ENCODE data around the gene MAGEB2.
A peak's percentile ranks its signal among the peaks of the same experiment; 100 is the strongest.
"Not testable (repeated sequence)": the region's sequence is repeated elsewhere in the genome, so short reads cannot be mapped to it uniquely, and the experiment has no call there.

Gene MAGEB2

DNA sequence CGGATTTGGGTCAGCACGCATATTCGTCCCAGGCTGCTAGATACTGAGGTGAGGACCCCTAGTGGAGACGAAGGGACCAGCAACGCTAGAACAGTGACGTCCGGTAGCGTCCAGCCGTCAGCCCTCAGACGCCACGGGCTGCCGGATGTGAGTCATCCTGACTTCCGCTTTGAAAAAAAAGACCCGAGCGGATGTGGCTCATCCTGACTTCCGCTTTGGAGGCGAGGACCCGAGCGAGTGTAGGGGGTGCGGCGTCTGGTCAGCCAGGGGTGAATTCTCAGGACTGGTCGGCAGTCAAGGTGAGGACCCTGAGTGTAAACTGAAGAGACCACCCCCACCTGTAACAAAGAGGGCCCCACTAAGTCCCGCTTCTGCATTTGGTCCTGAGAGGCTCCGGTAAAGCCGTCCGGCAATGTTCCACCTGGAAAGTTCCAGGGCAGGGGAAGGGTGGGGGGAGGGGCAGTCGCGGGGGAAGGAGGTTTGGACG is at the start of gene MAGEB2:
Gene MAGEB2, plus strand, starts transcription at position 207 of the 487 bp plus-strand sequence. CDS start 3,018 bp downstream, outside the sequence.
- no peak within 1 kb of the TSS for H3K27ac ChIP-seq
- TF ChIP-seq, protein P1, sequence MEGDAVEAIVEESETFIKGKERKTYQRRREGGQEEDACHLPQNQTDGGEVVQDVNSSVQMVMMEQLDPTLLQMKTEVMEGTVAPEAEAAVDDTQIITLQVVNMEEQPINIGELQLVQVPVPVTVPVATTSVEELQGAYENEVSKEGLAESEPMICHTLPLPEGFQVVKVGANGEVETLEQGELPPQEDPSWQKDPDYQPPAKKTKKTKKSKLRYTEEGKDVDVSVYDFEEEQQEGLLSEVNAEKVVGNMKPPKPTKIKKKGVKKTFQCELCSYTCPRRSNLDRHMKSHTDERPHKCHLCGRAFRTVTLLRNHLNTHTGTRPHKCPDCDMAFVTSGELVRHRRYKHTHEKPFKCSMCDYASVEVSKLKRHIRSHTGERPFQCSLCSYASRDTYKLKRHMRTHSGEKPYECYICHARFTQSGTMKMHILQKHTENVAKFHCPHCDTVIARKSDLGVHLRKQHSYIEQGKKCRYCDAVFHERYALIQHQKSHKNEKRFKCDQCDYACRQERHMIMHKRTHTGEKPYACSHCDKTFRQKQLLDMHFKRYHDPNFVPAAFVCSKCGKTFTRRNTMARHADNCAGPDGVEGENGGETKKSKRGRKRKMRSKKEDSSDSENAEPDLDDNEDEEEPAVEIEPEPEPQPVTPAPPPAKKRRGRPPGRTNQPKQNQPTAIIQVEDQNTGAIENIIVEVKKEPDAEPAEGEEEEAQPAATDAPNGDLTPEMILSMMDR (conservative IDR thresholded peaks at IDR 0.05), result no peak; the same call in 1 of the 2 replicates
- TF ChIP-seq ZFX (IDR thresholded peaks at IDR 0.05), result no peak

DNA sequence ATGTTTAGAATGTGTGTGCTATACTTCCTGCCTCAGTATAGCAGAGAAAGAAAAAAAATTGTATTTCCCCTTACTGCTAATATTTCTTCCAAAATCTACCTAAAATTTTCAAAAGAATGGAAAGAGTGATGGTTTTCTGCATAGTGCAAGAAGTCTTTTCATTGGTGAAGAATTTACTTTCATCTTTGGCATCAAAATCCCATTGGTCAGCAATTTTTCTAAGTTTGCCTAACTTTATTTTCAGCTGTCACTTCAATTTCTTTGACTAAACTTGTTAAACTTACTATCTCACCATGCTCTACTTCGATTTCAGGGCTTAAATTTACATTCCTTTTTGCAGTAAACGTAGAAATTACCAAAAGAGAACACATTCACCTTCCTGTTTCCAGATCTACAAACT is 44.5 kb upstream of the MAGEB2 start:
- no peak overlapping the region for H3K27ac ChIP-seq
- TF ChIP-seq, protein P1 (conservative IDR thresholded peaks at IDR 0.05), result no peak
- no peak for TF ChIP-seq ZFX (IDR thresholded peaks at IDR 0.05)

DNA sequence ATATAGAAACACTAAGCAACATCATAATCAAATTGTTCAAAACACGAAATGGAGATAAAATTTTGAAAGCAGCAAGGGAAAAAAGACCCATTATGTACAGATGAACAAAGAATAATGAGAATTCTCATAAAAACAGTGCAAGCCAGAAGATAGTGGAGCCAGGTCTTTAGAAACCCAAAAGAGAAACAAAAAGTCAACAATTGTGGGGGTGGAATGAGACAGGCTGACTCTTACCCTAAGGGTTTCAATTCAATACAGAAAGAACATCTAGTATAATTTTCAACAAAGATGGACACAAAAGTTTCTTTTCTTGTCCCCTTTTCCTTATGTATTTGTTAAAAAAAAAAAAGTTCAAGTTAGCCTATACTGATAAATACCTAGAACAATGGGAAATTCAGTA is 34.0 kb upstream of the MAGEB2 start:
- TF ChIP-seq, protein P1 (conservative IDR thresholded peaks at IDR 0.05), result no peak
- no peak for TF ChIP-seq ZFX (IDR thresholded peaks at IDR 0.05)
- no peak overlapping the region for H3K27ac ChIP-seq

GRCh38 chrX:30183554-30183953 is 31.8 kb upstream of the MAGEB2 start:
- no peak overlapping the region for H3K27ac ChIP-seq
- TF ChIP-seq, protein P1 (conservative IDR thresholded peaks at IDR 0.05), result no peak
- TF ChIP-seq ZFX (IDR thresholded peaks at IDR 0.05), result no peak

- no peak for TF ChIP-seq ZFX (IDR thresholded peaks at IDR 0.05)
- TF ChIP-seq, protein P1 (conservative IDR thresholded peaks at IDR 0.05), result no peak
- no peak overlapping the region for H3K27ac ChIP-seq
Observed at GRCh38 chrX:30190426-30190825, 24.9 kb upstream of the MAGEB2 start.

DNA sequence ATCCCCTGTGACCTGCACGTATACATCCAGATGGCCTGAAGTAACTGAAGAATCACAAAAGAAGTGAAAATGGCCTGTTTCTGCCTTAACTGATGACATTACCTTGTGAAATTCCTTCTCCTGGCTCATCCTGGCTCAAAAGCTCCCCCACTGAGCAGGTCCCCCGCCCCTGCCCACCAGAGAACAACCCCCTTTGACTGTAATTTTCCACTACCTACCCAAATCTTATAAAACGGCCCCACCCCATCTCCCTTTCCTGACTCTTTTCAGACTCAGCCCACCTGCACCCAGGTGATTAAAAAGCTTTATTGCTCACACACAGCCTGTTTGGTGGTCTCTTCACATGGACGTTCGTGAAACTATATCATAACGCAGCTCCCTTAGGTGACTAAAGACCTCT is 21.5 kb upstream of the MAGEB2 start:
- H3K27ac ChIP-seq, result not testable (repeated sequence)

- TF ChIP-seq, protein P1 (conservative IDR thresholded peaks at IDR 0.05), result peak; percentile 49
- TF ChIP-seq ZFX (IDR thresholded peaks at IDR 0.05), result no peak
- no peak overlapping the region for H3K27ac ChIP-seq
Observed at GRCh38 chrX:30196322-30196721, 19.0 kb upstream of the MAGEB2 start.

- no peak overlapping the region for H3K27ac ChIP-seq
Observed at GRCh38 chrX:30212172-30212571, 3.2 kb upstream of the MAGEB2 start.

More at GRCh38 chrX:30212172-30212571, 3.2 kb upstream of the MAGEB2 start:
- TF ChIP-seq, protein P1 (conservative IDR thresholded peaks at IDR 0.05), result no peak
- TF ChIP-seq ZFX (IDR thresholded peaks at IDR 0.05), result no peak
